GM12878 (cell line): ENCODE results near the gene TNFRSF11A. TPM values are rescaled to one million over a fixed set of nuclear protein-coding genes. Genes with fewer than 3 reads are reported as not detected.
A peak's percentile ranks its signal among the peaks of the same experiment; 100 is the strongest.

Experiments used
- ATAC-seq: fragments of 200-7000 bp; cut with Tn5 transposase; 3 replicates; pipeline ENCODE4 v1.9.1; 2020; ENCODE audit warnings: mild to moderate bottlenecking, moderate library complexity
- BruUV-seq: library from RNA; stranded (reverse); fragments of 400-500 nt; replicated peaks from 2 replicates; lab custom pipeline; 2021; lab: Mats Ljungman, UMichigan
- CTCF ChIA-PET: fragments of 300-600 bp; sonication (Branson Sonifier 250); formaldehyde crosslinking; extraction: SDS; loops from one replicate; lab custom pipeline; 2021; ENCODE audit warnings: inconsistent platforms; lab: Yijun Ruan, JAX
- POLR2A ChIA-PET: fragments of 350-600 bp; formaldehyde crosslinking; extraction: SDS; loops from one replicate; lab custom pipeline; 2021; ENCODE audit warnings: inconsistent platforms; lab: Charles Lee
- RAD21 ChIA-PET: fragments of 300-600 bp; sonication (Branson Sonifier 250); formaldehyde crosslinking; loops from one replicate; lab custom pipeline; 2023; ENCODE audit warnings: antibody characterized with exemption; ENCODE audit not compliant: unreplicated experiment; lab: Charles Lee
- SMC1A ChIA-PET: fragments of 300-600 bp; sonication (Branson Sonifier 250); formaldehyde crosslinking; loops from one replicate; lab custom pipeline; 2023; ENCODE audit not compliant: unreplicated experiment, uncharacterized antibody; lab: Charles Lee
- DNase-seq: peaks from one replicate; pipeline ENCODE4 v3.0.0-alpha.2; 2011; ENCODE audit warnings: low read depth, low spot score
- FAIRE-seq: peaks from 3 replicates; lab custom pipeline; 2011; peaks lifted over from hg19 to GRCh38; lab: Jason Lieb, UNC
- H2AFZ ChIP-seq: 2 replicates; pipeline ENCODE4 v1.6.0; 2011; ENCODE audit warnings: low read depth, low read length, control low read depth; ENCODE audit not compliant: control insufficient read depth
- H3K27ac ChIP-seq: 2 replicates; pipeline ENCODE4 v1.5.1; 2011; ENCODE audit warnings: control low read depth; ENCODE audit not compliant: control insufficient read depth, insufficient read depth
- H3K27me3 ChIP-seq, 2 experiments: replicated peaks in 1 of 2; 2 replicates each; pipeline versions ENCODE4 v1.6.0 to v1.6.1; 2011; ENCODE audit warnings: low read length in 1 of 2; ENCODE audit not compliant: control insufficient read depth in 2 of 2, insufficient read depth in 2 of 2
- H3K36me3 ChIP-seq, 2 experiments: 2 replicates each; pipeline ENCODE4 v1.5.1; 2011; ENCODE audit warnings: low read length in 1 of 2; ENCODE audit not compliant: control insufficient read depth in 2 of 2, insufficient read depth in 2 of 2
- H3K4me1 ChIP-seq: 2 replicates; pipeline ENCODE4 v1.6.1; 2011; ENCODE audit warnings: mild to moderate bottlenecking, low read length, moderate library complexity, mixed read lengths; ENCODE audit not compliant: control insufficient read depth, insufficient read depth
- H3K4me2 ChIP-seq: 2 replicates; pipeline ENCODE4 v1.6.0; 2011; ENCODE audit warnings: control low read depth; ENCODE audit not compliant: control insufficient read depth, insufficient read depth
- H3K4me3 ChIP-seq: fragments of 200-600 bp; sonication (generic); 2 replicates; pipeline ENCODE4 v1.5.1; 2016
- H3K79me2 ChIP-seq: 2 replicates; pipeline ENCODE4 v1.6.0; 2011; ENCODE audit warnings: low read length; ENCODE audit not compliant: control insufficient read depth, insufficient read depth
- H3K9ac ChIP-seq: 2 replicates; pipeline ENCODE4 v1.8.0; 2011; ENCODE audit warnings: low read length, control low read depth, mixed read lengths; ENCODE audit not compliant: control insufficient read depth, insufficient read depth
- H3K9me3 ChIP-seq: replicated peaks from 3 replicates; pipeline ENCODE4 v1.5.1; 2011; ENCODE audit warnings: mild to moderate bottlenecking, low read length; ENCODE audit not compliant: control insufficient read depth, insufficient read depth
- H4K20me1 ChIP-seq: 2 replicates; pipeline ENCODE4 v1.6.0; 2011; ENCODE audit not compliant: control insufficient read depth, insufficient read depth
- CREM ChIP-seq: IDR thresholded peaks from 2 replicates; pipeline ENCODE4 v1.6.1; 2014; ENCODE audit warnings: antibody characterized with exemption, low read depth
- ESRRA ChIP-seq: IDR thresholded peaks from 2 replicates; pipeline ENCODE4 v1.6.1; 2012; ENCODE audit warnings: mild to moderate bottlenecking, low read length, improper control_type of control experiment
- IKZF2 ChIP-seq, 2 experiments: fragments of 450-650 bp; IDR thresholded peaks; 2 replicates each; pipeline ENCODE4 v1.6.1; 2017; ENCODE audit warnings: mild to moderate bottlenecking in 2 of 2, moderate library complexity in 2 of 2
- KLF5 ChIP-seq: fragments of 450-650 bp; IDR thresholded peaks from 2 replicates; pipeline ENCODE4 v1.6.1; 2014; ENCODE audit warnings: mild to moderate bottlenecking; ENCODE audit not compliant: partially characterized antibody
- NR2C1 ChIP-seq: fragments of 450-650 bp; IDR thresholded peaks from 2 replicates; pipeline ENCODE4 v1.6.1; 2017; ENCODE audit warnings: antibody characterized with exemption, mild to moderate bottlenecking, moderate library complexity
- STAT1 ChIP-seq: fragments of 450-650 bp; conservative IDR thresholded peaks from 2 replicates; pipeline ENCODE4 v1.6.1; 2014; ENCODE audit warnings: antibody characterized with exemption, mild to moderate bottlenecking
- ZNF274 ChIP-seq: IDR thresholded peaks from one replicate; pipeline ENCODE4 v1.8.0; 2011; ENCODE audit not compliant: insufficient read length, insufficient read depth
- WGBS: methylation state at CpG from one replicate; pipeline ENCODE4 v1.1.6; 2016; ENCODE audit warnings: low lambda C conversion rate; ENCODE audit not compliant: insufficient replicate concordance, insufficient coverage; ENCODE audit errors: missing lambda C conversion rate; 5-methylcytosine and 5-hydroxymethylcytosine counted together
- in situ Hi-C: fragments of 300-500 bp; cut with MboI; formaldehyde crosslinking; loops from 9 replicates; pipeline ENCODE4 v1.14.3; 2018; ENCODE audit warnings: mixed read lengths
- intact Hi-C: fragments of 100-400 bp; cut with micrococcal nuclease; formaldehyde crosslinking; loops from one replicate; pipeline ENCODE4 v1.14.2; 2022; ENCODE audit not compliant: unreplicated experiment
- polyA plus RNA-seq, 11 experiments: library from polyadenylated mRNA; depleted of rRNA in 4 of 11; unstranded in 6 of 11; stranded (reverse) in 5 of 11; fragments of >200 nt; fragmentation: Nextera tagmentation in 4 of 11; fragmentation: Illumina TruSeq in 1 of 11; extraction: Ambion mirVana in 4 of 11; extraction: Trizol in 1 of 11; gene quantifications; 1 replicate in 1 of 11; 2 replicates in 10 of 11; pipeline versions ENCODE4 v1.2.1 to v1.2.3, GENCODE V29; 2011 to 2016; ENCODE audit warnings: inconsistent platforms in 2 of 11, missing spikeins in 2 of 11, low read depth in 1 of 11
- total RNA-seq, 4 experiments: library from RNA; depleted of rRNA in 3 of 4; stranded (reverse); fragments of >200 nt in 3 of 4; fragmentation: Illumina TruSeq in 1 of 4; extraction: Trizol in 1 of 4; gene quantifications; 2 replicates each; pipeline versions ENCODE4 v1.2.1 to v1.2.3, GENCODE V29; 2013 to 2021
- TF ChIP-seq, protein P1 (sequence below): fragments of 450-650 bp; IDR thresholded peaks from 2 replicates; pipeline ENCODE4 v1.6.1; 2018; ENCODE audit warnings: mild to moderate bottlenecking, low read depth, moderate library complexity; ENCODE audit not compliant: partially characterized antibody
- TF ChIP-seq, protein P2 (sequence below): IDR thresholded peaks from 2 replicates; pipeline ENCODE4 v1.6.1; 2011; ENCODE audit warnings: borderline replicate concordance, low read depth, mild to moderate bottlenecking, moderate library complexity, mixed read lengths, low read length; ENCODE audit not compliant: insufficient read depth; ENCODE audit errors: extremely low read length
- TF ChIP-seq, protein P3 (sequence below): fragments of 450-650 bp; IDR thresholded peaks from 2 replicates; pipeline ENCODE4 v1.6.1; 2017; ENCODE audit warnings: mild to moderate bottlenecking, moderate library complexity

Gene TNFRSF11A
- total and polyA plus RNA-seq, 10 of the 15 experiments (the other 5 are each of a cell fraction or from before 2014, with no cell fraction given), result 0.07 to 4.0 (median 0.23) TPM

DNA sequence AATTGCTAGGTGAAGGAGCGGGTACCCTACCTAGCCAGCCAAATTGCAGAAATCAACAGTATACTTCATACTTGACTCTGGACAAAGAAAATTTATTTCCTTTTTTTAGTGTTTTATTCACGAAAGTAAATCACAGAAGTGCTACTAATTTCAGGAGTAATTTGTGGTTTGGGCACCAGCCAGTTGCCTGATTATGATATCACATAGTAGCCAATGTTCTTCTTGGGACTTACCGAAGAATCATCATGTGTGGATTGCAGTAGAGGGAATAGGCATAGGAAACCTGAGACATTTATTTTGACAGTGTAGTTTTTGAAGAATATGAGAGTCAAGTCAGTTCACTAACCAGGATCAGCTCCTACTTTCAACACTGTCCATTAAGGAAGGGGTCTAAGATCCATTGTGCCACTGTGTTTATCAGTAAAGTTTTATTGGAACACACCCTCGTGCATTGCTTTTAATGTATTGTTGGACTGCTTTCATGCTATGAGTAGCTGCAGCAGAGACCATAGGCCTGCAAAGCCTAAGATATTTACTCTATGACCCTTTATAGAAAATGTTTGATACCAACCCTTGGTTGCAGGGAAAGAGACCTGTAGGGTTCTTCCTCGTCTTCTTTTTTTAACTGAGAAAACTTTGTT, 32.1 kb downstream of the TNFRSF11A start (continued):
- TF ChIP-seq, protein P1, sequence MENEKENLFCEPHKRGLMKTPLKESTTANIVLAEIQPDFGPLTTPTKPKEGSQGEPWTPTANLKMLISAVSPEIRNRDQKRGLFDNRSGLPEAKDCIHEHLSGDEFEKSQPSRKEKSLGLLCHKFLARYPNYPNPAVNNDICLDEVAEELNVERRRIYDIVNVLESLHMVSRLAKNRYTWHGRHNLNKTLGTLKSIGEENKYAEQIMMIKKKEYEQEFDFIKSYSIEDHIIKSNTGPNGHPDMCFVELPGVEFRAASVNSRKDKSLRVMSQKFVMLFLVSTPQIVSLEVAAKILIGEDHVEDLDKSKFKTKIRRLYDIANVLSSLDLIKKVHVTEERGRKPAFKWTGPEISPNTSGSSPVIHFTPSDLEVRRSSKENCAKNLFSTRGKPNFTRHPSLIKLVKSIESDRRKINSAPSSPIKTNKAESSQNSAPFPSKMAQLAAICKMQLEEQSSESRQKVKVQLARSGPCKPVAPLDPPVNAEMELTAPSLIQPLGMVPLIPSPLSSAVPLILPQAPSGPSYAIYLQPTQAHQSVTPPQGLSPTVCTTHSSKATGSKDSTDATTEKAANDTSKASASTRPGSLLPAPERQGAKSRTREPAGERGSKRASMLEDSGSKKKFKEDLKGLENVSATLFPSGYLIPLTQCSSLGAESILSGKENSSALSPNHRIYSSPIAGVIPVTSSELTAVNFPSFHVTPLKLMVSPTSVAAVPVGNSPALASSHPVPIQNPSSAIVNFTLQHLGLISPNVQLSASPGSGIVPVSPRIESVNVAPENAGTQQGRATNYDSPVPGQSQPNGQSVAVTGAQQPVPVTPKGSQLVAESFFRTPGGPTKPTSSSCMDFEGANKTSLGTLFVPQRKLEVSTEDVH, result no peak
- TF ChIP-seq IKZF2 (IDR thresholded peaks at IDR 0.05), result peak; percentile 48 to 60; a peak in 3 of 4 replicates
- TF ChIP-seq STAT1, result no peak
- no peak for TF ChIP-seq CREM
- TF ChIP-seq ESRRA, result no peak
- no peak for TF ChIP-seq NR2C1
- no peak for TF ChIP-seq ZNF274
- no peak for TF ChIP-seq KLF5

DNA sequence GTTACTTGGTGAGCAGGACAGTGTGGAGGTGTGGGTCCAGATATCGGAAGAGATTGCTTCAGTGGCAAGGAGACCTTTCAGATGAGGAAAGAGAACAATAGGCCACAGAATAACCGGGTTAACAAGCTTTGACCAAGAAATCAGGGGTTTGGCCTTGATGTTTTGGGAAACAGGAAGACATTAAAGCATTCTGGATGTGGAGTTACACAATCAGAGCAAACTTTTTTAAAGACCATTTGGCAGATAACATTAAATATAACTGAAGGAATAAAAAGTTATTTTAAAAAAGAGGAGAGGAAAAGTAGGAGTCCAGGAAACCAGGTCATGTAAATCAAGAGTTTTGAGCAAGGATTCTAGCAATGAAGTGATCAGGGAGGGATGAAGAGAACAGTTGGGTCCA, 35.7 kb downstream of the TNFRSF11A start:
- ChIA-PET RAD21 (no interaction called here), CTCF (interaction anchor here (1.2 kb wide), 1 partner anchor 72 kb away, joined by 3 read pairs; no protein-coding TSS in a partner anchor), POLR2A (no interaction called here), SMC1A (no interaction called here)
- H3K9me3 ChIP-seq, result no peaks in the 10 kb centered on the region
- no peak overlapping the region for H2AFZ ChIP-seq
- H3K79me2 ChIP-seq, result no peaks in the 10 kb centered on the region
- DNase-seq (no peak), FAIRE-seq (no peak), ATAC-seq (no peak)
- no peak overlapping the region for H3K4me2 ChIP-seq
- in situ Hi-C loops, result no loop called here
- WGBS, result 67% methylated on average over 2 of the region's 2 CpGs
- no peak overlapping the region for H3K27ac ChIP-seq
- H3K4me3 ChIP-seq, result no peak overlapping the region
- no peaks in the 10 kb centered on the region for H3K27me3 ChIP-seq
- no TSS peak for BruUV-seq
- H3K36me3 ChIP-seq, result no peaks in the 10 kb centered on the region
- intact Hi-C loops, result no loop called here
- no peak overlapping the region for H3K9ac ChIP-seq
- H4K20me1 ChIP-seq, result no peaks in the 10 kb centered on the region
- H3K4me1 ChIP-seq, result peaks cover 6% of the 10 kb centered on the region
- TF ChIP-seq, protein P2, sequence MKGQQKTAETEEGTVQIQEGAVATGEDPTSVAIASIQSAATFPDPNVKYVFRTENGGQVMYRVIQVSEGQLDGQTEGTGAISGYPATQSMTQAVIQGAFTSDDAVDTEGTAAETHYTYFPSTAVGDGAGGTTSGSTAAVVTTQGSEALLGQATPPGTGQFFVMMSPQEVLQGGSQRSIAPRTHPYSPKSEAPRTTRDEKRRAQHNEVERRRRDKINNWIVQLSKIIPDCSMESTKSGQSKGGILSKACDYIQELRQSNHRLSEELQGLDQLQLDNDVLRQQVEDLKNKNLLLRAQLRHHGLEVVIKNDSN, result no peak
- TF ChIP-seq ESRRA, result no peak
- TF ChIP-seq, protein P3, sequence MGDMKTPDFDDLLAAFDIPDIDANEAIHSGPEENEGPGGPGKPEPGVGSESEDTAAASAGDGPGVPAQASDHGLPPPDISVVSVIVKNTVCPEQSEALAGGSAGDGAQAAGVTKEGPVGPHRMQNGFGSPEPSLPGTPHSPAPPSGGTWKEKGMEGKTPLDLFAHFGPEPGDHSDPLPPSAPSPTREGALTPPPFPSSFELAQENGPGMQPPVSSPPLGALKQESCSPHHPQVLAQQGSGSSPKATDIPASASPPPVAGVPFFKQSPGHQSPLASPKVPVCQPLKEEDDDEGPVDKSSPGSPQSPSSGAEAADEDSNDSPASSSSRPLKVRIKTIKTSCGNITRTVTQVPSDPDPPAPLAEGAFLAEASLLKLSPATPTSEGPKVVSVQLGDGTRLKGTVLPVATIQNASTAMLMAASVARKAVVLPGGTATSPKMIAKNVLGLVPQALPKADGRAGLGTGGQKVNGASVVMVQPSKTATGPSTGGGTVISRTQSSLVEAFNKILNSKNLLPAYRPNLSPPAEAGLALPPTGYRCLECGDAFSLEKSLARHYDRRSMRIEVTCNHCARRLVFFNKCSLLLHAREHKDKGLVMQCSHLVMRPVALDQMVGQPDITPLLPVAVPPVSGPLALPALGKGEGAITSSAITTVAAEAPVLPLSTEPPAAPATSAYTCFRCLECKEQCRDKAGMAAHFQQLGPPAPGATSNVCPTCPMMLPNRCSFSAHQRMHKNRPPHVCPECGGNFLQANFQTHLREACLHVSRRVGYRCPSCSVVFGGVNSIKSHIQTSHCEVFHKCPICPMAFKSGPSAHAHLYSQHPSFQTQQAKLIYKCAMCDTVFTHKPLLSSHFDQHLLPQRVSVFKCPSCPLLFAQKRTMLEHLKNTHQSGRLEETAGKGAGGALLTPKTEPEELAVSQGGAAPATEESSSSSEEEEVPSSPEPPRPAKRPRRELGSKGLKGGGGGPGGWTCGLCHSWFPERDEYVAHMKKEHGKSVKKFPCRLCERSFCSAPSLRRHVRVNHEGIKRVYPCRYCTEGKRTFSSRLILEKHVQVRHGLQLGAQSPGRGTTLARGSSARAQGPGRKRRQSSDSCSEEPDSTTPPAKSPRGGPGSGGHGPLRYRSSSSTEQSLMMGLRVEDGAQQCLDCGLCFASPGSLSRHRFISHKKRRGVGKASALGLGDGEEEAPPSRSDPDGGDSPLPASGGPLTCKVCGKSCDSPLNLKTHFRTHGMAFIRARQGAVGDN, result no peak
